Sigmoid colon (tissue), 7 donors: ENCODE data around the gene TRANK1. TPM values are rescaled to one million over a fixed set of nuclear protein-coding genes. Genes with fewer than 3 reads are reported as not detected.

Source experiments
- DNase-seq: peaks from one replicate; pipeline ENCODE4 v3.0.0-alpha.2; 2019
- H3K27ac ChIP-seq, 4 donors: fragments of 200-600 bp; sonication (generic); one replicate each; pipeline ENCODE4 v1.5.1; 2016 to 2019; ENCODE audit warnings: mild to moderate bottlenecking in 1 of 4
- H3K27me3 ChIP-seq, 3 donors: fragments of 200-600 bp; sonication (generic); one replicate each; pipeline ENCODE4 v1.5.1; 2019; ENCODE audit warnings: mild to moderate bottlenecking in 1 of 3
- H3K36me3 ChIP-seq, 4 donors: fragments of 200-600 bp; sonication (generic); one replicate each; pipeline ENCODE4 v1.5.1; 2016 to 2019
- H3K4me1 ChIP-seq, 4 donors: fragments of 200-600 bp; sonication (generic); one replicate each; pipeline ENCODE4 v1.5.1; 2017 to 2019
- H3K4me3 ChIP-seq, 4 donors: fragments of 200-600 bp; sonication (generic); one replicate each; pipeline ENCODE4 v1.5.1; 2017 to 2019; ENCODE audit warnings: mild to moderate bottlenecking in 2 of 4, moderate library complexity in 1 of 4
- H3K9me3 ChIP-seq, 4 donors: fragments of 200-600 bp in 3 of 4; sonication (generic) in 3 of 4; one replicate each; pipeline versions ENCODE4 v1.5.1 to v1.6.1; 2013 to 2019
- CTCF ChIP-seq, 4 experiments: fragments of 450-650 bp in 3 of 4; fragments of 200-600 bp in 1 of 4; IDR thresholded peaks; one replicate each; pipeline ENCODE4 v1.5.1; 2016 to 2019; ENCODE audit warnings: antibody characterized with exemption in 4 of 4, mild to moderate bottlenecking in 3 of 4, moderate library complexity in 2 of 4
- EP300 ChIP-seq, 4 donors: sonication (generic); formaldehyde crosslinking; IDR thresholded peaks; one replicate each; pipeline ENCODE4 v1.6.1; 2017; ENCODE audit warnings: antibody characterized with exemption in 4 of 4
- POLR2A ChIP-seq, 2 donors: fragments of 450-650 bp; IDR thresholded peaks; one replicate each; pipeline ENCODE4 v1.6.1; 2016; ENCODE audit warnings: antibody characterized with exemption in 2 of 2, mild to moderate bottlenecking in 2 of 2, moderate library complexity in 2 of 2
- POLR2AphosphoS5 ChIP-seq, 4 donors: sonication (generic); formaldehyde crosslinking; IDR thresholded peaks; one replicate each; pipeline ENCODE4 v1.6.1; 2017; ENCODE audit warnings: antibody characterized with exemption in 4 of 4
- WGBS, 2 donors: extraction: QIAGEN DNeasy Blood & Tissue Kit; methylation state at CpG; one replicate each; pipeline ENCODE4 v1.1.7; 2013; 5-methylcytosine and 5-hydroxymethylcytosine counted together
- intact Hi-C: fragments of 100-400 bp; cut with DNase I; formaldehyde crosslinking; loops from one replicate; pipeline ENCODE4 v1.15.1; 2023
- polyA plus RNA-seq, 3 donors: library from polyadenylated mRNA; stranded (reverse); fragments of 200-250 nt; gene quantifications; one replicate each; pipeline ENCODE4 v1.2.3, GENCODE V29; 2013
- total RNA-seq, 4 donors: library from RNA; depleted of rRNA; stranded (reverse); fragments of >200 nt; gene quantifications; one replicate each; pipeline ENCODE4 v1.1.0, GENCODE V29; 2016
- donor health status: healthy with polysubstance abuse.
- donor health status: Bipolar disorder and iron deficiency.
- donor health status: healthy.

Gene TRANK1
- total and polyA plus RNA-seq, 7 donors, result 8.6 to 36.4 (median 21.7) TPM

GRCh38 chr3:36981006-36981405 lies 36.2 kb upstream of the TRANK1 start:
- Histone ChIP-seq H3K4me1 (no peaks in the 10 kb centered on the region), H3K27ac (no peak overlapping the region), H3K36me3 (peaks cover 8 to 39% (median 25%) of the 10 kb centered on the region in 4 donors), H3K27me3 (no peaks in the 10 kb centered on the region), H3K9me3 (peaks cover 0 to 3% (median 0%) of the 10 kb centered on the region in 4 donors), H3K4me3 (no peak overlapping the region)
- intact Hi-C loops, result no loop called here
- 95 to 96% methylated on average over 4 of the region's 4 CpGs for WGBS, 2 donors
- TF ChIP-seq POLR2A (IDR thresholded peaks at IDR 0.05) (no peak), CTCF (IDR thresholded peaks at IDR 0.05) (no peak), EP300 (IDR thresholded peaks at IDR 0.05) (no peak), POLR2AphosphoS5 (IDR thresholded peaks at IDR 0.05) (no peak)
- DNase-seq, result no peak

- no peak for DNase-seq
- TF ChIP-seq CTCF (IDR thresholded peaks at IDR 0.05), result no peak
- TF ChIP-seq POLR2A (IDR thresholded peaks at IDR 0.05), result no peak
- TF ChIP-seq EP300 (IDR thresholded peaks at IDR 0.05), result no peak
- no peak for TF ChIP-seq POLR2AphosphoS5 (IDR thresholded peaks at IDR 0.05)
- Histone ChIP-seq H3K4me3 (no peak overlapping the region), H3K36me3 (no peaks in the 10 kb centered on the region), H3K27me3 (no peaks in the 10 kb centered on the region), H3K9me3 (no peaks in the 10 kb centered on the region), H3K4me1 (no peaks in the 10 kb centered on the region), H3K27ac (no peak overlapping the region)
- intact Hi-C loops, result no loop called here
- 98% methylated on average over 1 of the region's 1 CpG for WGBS, 2 donors
Measured at GRCh38 chr3:36973139-36973538, 28.3 kb upstream of the TRANK1 start.

- WGBS, 2 donors, result 94 to 97% methylated on average over 2 of the region's 2 CpGs
- H3K27ac ChIP-seq, result no peak overlapping the region
- no peak for TF ChIP-seq EP300 (IDR thresholded peaks at IDR 0.05)
- no peak for TF ChIP-seq POLR2A (IDR thresholded peaks at IDR 0.05)
- H3K27me3 ChIP-seq, result no peaks in the 10 kb centered on the region
- H3K36me3 ChIP-seq, result no peaks in the 10 kb centered on the region
- intact Hi-C loops, result no loop called here
- H3K4me1 ChIP-seq, result no peaks in the 10 kb centered on the region
- DNase-seq, result no peak
- no peaks in the 10 kb centered on the region for H3K9me3 ChIP-seq
- no peak overlapping the region for H3K4me3 ChIP-seq
Measured at GRCh38 chr3:36972163-36972562, 27.3 kb upstream of the TRANK1 start.

GRCh38 chr3:36969540-36970432 lies 24.9 kb upstream of the TRANK1 start:
- Histone ChIP-seq H3K36me3 (no peaks in the 10 kb centered on the region), H3K9me3 (no peaks in the 10 kb centered on the region), H3K4me1 (no peaks in the 10 kb centered on the region), H3K27ac (no peak overlapping the region), H3K4me3 (no peak overlapping the region), H3K27me3 (no peaks in the 10 kb centered on the region)
- DNase-seq, result no peak
- intact Hi-C loops, result no loop called here
- 53 to 67% methylated on average over 3 to 4 of the region's 4 CpGs for WGBS, 2 donors
- TF ChIP-seq EP300 (IDR thresholded peaks at IDR 0.05), result no peak
- no peak for TF ChIP-seq POLR2AphosphoS5 (IDR thresholded peaks at IDR 0.05)
- TF ChIP-seq POLR2A (IDR thresholded peaks at IDR 0.05), result no peak
- TF ChIP-seq CTCF (IDR thresholded peaks at IDR 0.05), result no peak

GRCh38 chr3:36969085-36969484 lies 24.2 kb upstream of the TRANK1 start:
- no peak overlapping the region for H3K27ac ChIP-seq
- no peaks in the 10 kb centered on the region for H3K27me3 ChIP-seq
- no peak for DNase-seq
- no peak overlapping the region for H3K4me3 ChIP-seq
- TF ChIP-seq EP300 (IDR thresholded peaks at IDR 0.05) (no peak), POLR2AphosphoS5 (IDR thresholded peaks at IDR 0.05) (no peak), CTCF (IDR thresholded peaks at IDR 0.05) (no peak), POLR2A (IDR thresholded peaks at IDR 0.05) (no peak)
- no peaks in the 10 kb centered on the region for H3K4me1 ChIP-seq
- intact Hi-C loops, result no loop called here
- H3K9me3 ChIP-seq, result no peaks in the 10 kb centered on the region
- no peaks in the 10 kb centered on the region for H3K36me3 ChIP-seq
- WGBS, 2 donors, result 88 to 93% methylated on average over 4 of the region's 4 CpGs
